Osteocyte (in vitro differentiated cells): ENCODE results near the gene CS. TPM values are rescaled to one million over a fixed set of nuclear protein-coding genes. Genes with fewer than 3 reads are reported as not detected.

Experiments used
- DNase-seq: peaks from one replicate; pipeline ENCODE4 v3.0.0; 2021; ENCODE audit warnings: mixed read lengths; ENCODE audit not compliant: unreplicated experiment; ENCODE audit errors: extremely low spot score
- H3K27ac Mint-ChIP-seq: one replicate; pipeline ENCODE4 v1.8.0; 2021; ENCODE audit warnings: mild to moderate bottlenecking, mixed read lengths; ENCODE audit not compliant: unreplicated experiment
- H3K27me3 Mint-ChIP-seq: one replicate; pipeline ENCODE4 v1.8.0; 2021; ENCODE audit warnings: mixed read lengths; ENCODE audit not compliant: unreplicated experiment
- H3K36me3 Mint-ChIP-seq: one replicate; pipeline ENCODE4 v1.8.0; 2021; ENCODE audit warnings: mixed read lengths; ENCODE audit not compliant: unreplicated experiment
- H3K4me1 Mint-ChIP-seq: one replicate; pipeline ENCODE4 v1.8.0; 2021; ENCODE audit warnings: mixed read lengths; ENCODE audit not compliant: unreplicated experiment
- H3K4me3 Mint-ChIP-seq: one replicate; pipeline ENCODE4 v1.8.0; 2021; ENCODE audit warnings: mild to moderate bottlenecking, moderate library complexity, mixed read lengths; ENCODE audit not compliant: unreplicated experiment
- H3K9me3 Mint-ChIP-seq: one replicate; pipeline ENCODE4 v1.8.0; 2021; ENCODE audit warnings: mixed read lengths; ENCODE audit not compliant: unreplicated experiment
- total RNA-seq: library from RNA; stranded (reverse); gene quantifications from 2 replicates; pipeline ENCODE4 v1.2.1, GENCODE V29; 2021
- TF ChIP-seq, protein P1 (sequence below): fragments of 200-600 bp; sonication (generic); IDR thresholded peaks from 2 replicates; pipeline ENCODE4 v1.5.0; 2021; ENCODE audit warnings: antibody characterized with exemption, mild to moderate bottlenecking, moderate library complexity

Gene CS
- total RNA-seq, 1 donor from 2014 or later: 199 TPM

DNA sequence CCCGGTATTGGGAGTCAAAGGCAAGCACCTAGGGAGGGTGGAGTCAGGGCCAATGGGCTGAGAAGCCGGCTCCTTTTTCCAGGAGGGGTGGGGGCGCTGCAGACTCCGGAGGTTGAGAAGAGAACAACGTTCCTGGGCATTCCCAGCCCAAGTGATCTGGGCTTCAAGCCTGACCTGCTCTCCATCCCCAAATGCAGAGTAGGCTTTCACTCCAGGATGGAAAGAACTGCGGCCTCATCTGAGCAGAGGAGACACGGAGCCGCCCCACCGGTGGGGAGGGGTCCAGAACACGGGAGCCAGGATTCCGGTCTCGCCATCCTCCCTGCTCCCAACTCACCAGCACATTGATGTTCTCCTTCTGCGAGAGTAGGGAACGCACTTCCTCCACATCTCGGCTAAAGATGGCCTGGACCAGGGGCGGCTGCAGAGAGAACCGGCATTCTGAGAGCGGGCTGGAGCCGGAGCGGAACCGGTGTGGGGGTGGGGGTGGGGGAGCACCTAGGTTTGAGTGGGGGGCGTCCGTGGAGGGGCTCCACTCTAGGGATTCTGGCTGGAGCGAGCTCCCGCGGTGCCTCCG lies 42.6 kb downstream of the CS start:
- Mint-ChIP-seq H3K9me3 (no peaks in the 10 kb centered on the region), H3K36me3 (peaks cover 21% of the 10 kb centered on the region), H3K4me1 (peaks cover 35% of the 10 kb centered on the region), H3K27me3 (no peaks in the 10 kb centered on the region), H3K27ac (peak overlapping the region; percentile 87), H3K4me3 (peak overlapping the region; percentile 93)
- DNase-seq: no peak
- TF ChIP-seq, protein P1, sequence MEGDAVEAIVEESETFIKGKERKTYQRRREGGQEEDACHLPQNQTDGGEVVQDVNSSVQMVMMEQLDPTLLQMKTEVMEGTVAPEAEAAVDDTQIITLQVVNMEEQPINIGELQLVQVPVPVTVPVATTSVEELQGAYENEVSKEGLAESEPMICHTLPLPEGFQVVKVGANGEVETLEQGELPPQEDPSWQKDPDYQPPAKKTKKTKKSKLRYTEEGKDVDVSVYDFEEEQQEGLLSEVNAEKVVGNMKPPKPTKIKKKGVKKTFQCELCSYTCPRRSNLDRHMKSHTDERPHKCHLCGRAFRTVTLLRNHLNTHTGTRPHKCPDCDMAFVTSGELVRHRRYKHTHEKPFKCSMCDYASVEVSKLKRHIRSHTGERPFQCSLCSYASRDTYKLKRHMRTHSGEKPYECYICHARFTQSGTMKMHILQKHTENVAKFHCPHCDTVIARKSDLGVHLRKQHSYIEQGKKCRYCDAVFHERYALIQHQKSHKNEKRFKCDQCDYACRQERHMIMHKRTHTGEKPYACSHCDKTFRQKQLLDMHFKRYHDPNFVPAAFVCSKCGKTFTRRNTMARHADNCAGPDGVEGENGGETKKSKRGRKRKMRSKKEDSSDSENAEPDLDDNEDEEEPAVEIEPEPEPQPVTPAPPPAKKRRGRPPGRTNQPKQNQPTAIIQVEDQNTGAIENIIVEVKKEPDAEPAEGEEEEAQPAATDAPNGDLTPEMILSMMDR: no peak

DNA sequence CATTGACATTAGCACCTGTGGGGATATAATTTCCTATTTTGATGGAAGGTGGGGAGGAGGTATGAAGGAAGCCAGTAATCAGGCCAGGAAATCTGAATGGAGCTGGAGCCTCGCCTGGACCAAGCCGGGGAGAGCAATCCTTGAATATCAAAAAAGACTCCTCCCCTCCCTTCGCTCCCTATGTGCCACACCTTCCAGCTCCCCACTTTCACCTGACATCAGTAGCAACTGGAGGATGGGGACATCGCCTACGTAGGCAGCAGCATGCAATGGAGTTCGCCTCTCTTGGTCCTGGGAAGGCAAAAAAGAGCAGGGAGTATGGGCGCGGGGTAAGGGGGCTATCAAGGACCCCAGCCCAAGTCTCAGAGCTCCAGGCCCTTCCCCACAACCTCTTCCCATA lies 43.1 kb downstream of the CS start:
- Mint-ChIP-seq H3K27ac (peak overlapping the region; percentile 87), H3K27me3 (no peaks in the 10 kb centered on the region), H3K4me1 (peaks cover 35% of the 10 kb centered on the region), H3K36me3 (peaks cover 21% of the 10 kb centered on the region), H3K9me3 (no peaks in the 10 kb centered on the region), H3K4me3 (peak overlapping the region; percentile 93)
- TF ChIP-seq, protein P1: no peak
- no peak for DNase-seq

DNA sequence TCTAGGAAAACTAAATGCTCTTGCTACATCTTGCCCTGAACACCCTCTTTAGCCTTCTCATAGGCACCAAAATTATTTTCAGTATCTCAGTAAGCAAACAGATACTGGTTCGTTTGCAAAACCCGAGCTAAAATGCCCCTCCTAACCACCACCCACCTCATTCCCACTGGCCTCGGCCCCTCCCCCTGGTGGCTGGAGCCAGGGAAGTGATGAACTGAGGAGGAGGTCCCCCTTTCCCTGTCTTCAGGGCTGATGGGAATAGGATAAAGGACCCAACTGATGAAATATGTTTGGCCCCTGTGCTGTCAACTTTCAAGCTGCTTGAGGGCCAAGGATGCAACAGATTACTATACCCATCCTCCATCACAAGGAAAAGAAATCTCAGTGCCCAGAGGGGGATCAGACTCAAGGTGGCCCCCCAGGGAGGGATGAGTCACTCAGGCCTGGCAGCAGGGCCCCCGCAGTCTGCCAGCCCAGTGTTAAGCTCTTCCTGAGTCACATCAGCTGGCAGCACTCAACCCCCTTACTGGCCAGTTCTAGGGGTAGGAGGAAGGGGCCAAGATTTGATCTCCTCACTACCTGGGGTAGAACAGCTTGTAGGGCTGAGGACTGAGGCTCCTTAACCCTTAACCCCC lies 43.7 kb downstream of the CS start:
- Mint-ChIP-seq H3K27ac (peak overlapping the region; percentile 87), H3K27me3 (no peaks in the 10 kb centered on the region), H3K36me3 (peaks cover 26% of the 10 kb centered on the region), H3K4me1 (peaks cover 29% of the 10 kb centered on the region), H3K9me3 (no peaks in the 10 kb centered on the region), H3K4me3 (peak overlapping the region; percentile 93)
- DNase-seq: no peak
- TF ChIP-seq, protein P1: peak; percentile 14

DNA sequence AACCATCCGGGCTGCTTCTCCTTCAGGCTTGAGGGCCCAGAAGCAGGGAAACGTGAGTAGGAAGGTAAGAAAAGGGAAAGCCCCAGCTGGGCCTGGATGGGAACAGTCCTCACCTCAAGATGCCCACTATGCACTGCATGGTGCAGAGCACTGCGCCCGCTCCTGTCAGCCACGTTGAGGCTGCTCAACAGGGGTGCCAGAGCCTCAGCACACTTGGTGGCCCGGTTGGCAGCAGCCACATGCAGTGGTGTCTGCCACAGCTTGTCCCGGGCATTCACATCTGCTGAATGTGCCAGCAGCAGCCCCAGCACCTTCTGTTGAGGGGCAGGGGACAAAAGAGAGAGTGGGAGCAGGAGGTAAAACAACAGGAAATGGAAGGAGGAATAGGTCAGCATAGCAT lies 44.5 kb downstream of the CS start:
- no peak overlapping the region for H3K27ac Mint-ChIP-seq

DNA sequence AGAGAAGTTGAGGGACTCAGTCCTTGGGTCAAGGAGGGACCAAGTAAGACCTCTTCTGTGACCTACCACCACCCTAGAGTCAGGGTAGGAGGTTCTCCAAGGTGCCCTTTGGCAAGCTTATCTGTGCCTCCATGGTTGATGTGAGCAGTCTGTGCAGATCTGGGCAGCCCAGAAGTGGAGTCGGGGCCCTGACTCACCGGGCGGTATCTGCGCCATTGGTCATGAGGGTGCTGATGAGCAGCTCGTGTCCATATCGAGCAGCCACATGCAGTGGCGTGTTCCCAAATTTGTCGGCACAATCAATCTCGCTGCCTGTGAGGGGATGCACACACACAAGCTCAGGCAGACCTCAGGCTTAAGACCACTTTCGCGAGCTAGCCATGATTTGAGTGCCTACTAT lies 47.0 kb downstream of the CS start:
- TF ChIP-seq, protein P1: no peak
- no peak overlapping the region for H3K4me3 Mint-ChIP-seq
- H3K27ac Mint-ChIP-seq: no peak overlapping the region
- peaks cover 32% of the 10 kb centered on the region for H3K36me3 Mint-ChIP-seq
- no peaks in the 10 kb centered on the region for H3K27me3 Mint-ChIP-seq
- H3K4me1 Mint-ChIP-seq: peaks cover 14% of the 10 kb centered on the region
- no peak for DNase-seq
- no peaks in the 10 kb centered on the region for H3K9me3 Mint-ChIP-seq

More for the DNA sequence above, 44.5 kb downstream of the CS start:
- H3K36me3 Mint-ChIP-seq: peaks cover 26% of the 10 kb centered on the region
- no peaks in the 10 kb centered on the region for H3K27me3 Mint-ChIP-seq
- TF ChIP-seq, protein P1: no peak
- DNase-seq: no peak
- H3K9me3 Mint-ChIP-seq: no peaks in the 10 kb centered on the region
- H3K4me3 Mint-ChIP-seq: no peak overlapping the region
- H3K4me1 Mint-ChIP-seq: peaks cover 25% of the 10 kb centered on the region
